Right ventricle myocardium inferior (tissue), 1 donor: ENCODE data around the gene XPR1. TPM values are rescaled to one million over a fixed set of nuclear protein-coding genes. Genes with fewer than 3 reads are reported as not detected.
"Not testable (repeated sequence)": the region's sequence is repeated elsewhere in the genome, so short reads cannot be mapped to it uniquely, and the experiment has no call there.

Source experiments
- ATAC-seq: fragments of 200-7000 bp; cut with Tn5 transposase; one replicate; pipeline ENCODE4 v1.9.1; 2020; ENCODE audit warnings: mild to moderate bottlenecking, moderate library complexity
- DNase-seq: peaks from one replicate; pipeline ENCODE4 v3.0.0; 2021; ENCODE audit errors: missing footprints
- intact Hi-C: fragments of 100-400 bp; cut with DNase I; formaldehyde crosslinking; loops from one replicate; pipeline ENCODE4 v1.11.0; 2022
- total RNA-seq: library from RNA; stranded (reverse); fragmentation: NEBNext Ultra II Directional; extraction: Animal tissue kit (Norgen Biotek cat#: 25700); gene quantifications from one replicate; pipeline ENCODE4 v1.2.1, GENCODE V29; 2021
- donor health status: DM: no; HTN: yes; CAD: no; lungs with severe emphysema.

XPR1 gene
- total RNA-seq, 1 donor from 2014 or later, result 35.8 TPM

DNA sequence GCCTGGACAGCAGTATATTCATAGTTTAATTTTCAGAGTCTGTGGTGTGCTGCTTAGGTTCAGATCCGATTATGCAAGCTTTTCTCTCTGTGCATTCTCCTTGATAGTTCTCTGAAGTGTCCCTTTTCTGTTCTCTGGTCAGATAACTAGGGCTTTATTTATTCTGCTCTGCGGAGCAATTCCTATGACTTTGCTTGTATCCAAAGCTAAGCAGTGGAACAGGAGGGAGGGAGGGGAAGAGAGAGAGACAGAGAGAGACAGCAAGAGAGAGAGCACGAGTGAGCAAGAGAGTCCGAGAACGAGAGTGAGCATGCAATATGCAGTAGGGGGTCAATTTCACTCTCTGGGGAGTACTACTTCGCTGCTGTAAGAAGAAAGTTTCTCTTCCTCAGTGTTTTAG, 113.3 kb downstream of the XPR1 start:
- intact Hi-C loops, result no loop called here
- ATAC-seq (peak; percentile 44), DNase-seq (no peak)

DNA sequence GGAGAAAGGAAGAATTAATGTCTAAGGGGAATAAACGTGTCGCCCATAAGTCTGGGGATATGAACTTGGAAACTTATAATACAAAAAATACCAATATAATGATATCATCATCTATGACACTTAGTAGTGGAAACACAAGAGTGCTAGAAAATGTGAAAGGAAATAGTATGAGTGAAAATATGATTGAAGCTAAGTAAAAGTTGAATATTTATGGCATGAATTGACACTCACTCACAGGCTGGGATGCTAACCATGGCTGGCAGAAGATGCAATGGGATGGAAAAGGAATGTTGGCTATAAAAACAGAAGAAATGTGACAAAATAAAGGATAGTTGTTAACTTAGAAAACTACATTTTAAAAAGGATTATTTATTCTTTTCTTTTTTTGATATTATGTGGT, 120.1 kb downstream of the XPR1 start:
- DNase-seq, result no peak
- no peak for ATAC-seq
- intact Hi-C loops, result no loop called here

DNA sequence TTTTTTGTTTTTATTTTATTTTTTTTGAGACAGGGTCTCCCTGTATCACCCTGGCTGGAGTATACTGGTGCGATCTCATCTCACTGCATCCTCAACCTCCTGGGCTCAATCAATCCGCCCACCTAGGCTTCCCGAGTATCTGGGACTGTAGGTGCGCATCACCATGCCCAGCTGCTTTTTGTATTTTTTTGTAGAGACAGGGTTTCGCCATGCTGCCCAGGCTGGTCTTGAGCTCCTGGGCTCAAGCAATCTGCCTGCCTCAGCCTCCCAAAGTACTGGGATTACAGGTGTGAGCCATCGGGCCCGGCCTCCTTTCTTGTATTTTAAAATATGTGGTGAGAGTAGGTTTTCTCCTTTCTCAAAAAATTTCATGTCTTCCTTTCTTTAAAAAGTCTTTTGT, 122.6 kb downstream of the XPR1 start:
- no peak for DNase-seq
- intact Hi-C loops, result no loop called here
- ATAC-seq, result no peak

DNA sequence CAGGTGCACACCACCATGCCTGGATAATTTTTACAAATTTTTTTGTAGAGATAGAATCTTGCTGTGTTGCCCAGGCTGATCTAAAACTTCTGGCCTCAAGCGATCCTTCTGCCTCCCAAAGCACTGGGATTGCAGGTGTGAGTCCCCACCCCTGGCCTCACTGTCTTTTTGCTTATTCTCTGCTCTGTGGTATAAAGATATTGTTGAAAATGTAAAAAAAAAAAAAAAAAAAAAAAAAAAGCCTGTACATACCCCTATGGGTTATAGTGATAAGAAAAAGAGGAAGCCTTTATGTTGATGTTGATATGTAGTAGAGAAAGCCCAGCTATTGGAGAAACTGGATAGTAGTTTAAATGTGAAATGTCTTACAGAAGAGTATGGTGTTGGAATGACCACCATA, 125.8 kb downstream of the XPR1 start:
- ATAC-seq, result no peak
- intact Hi-C loops, result no loop called here

GRCh38 chr1:180762796-180763195, 131.0 kb downstream of the XPR1 start:
- ATAC-seq (no peak), DNase-seq (no peak)
- intact Hi-C loops, result no loop called here

More for the DNA sequence above, 125.8 kb downstream of the XPR1 start:
- no peak for DNase-seq

DNA sequence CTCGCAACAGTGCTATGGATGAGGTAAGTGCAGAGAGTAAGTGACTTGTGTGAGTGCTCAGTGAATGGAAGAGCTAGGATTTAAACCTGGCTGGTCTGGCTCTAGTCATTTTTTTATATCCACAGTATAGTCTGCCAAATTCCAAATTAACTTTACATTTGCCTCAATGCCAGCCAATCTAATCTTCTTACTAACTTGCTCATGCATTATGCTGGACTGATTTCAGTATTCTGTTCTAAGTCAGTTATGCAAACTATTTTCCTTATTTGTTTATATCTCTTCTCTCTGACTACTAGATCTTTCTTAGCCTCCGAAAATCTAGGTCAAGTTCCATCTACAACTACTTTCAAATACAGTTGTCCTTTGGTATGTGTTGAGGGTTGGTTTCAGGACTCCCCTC, 133.3 kb downstream of the XPR1 start:
- ATAC-seq, result no peak
- no peak for DNase-seq
- intact Hi-C loops, result no loop called here

- DNase-seq (no peak), ATAC-seq (no peak)
- intact Hi-C loops, result no loop called here
Observed at GRCh38 chr1:180769889-180770288, 138.1 kb downstream of the XPR1 start.

DNA sequence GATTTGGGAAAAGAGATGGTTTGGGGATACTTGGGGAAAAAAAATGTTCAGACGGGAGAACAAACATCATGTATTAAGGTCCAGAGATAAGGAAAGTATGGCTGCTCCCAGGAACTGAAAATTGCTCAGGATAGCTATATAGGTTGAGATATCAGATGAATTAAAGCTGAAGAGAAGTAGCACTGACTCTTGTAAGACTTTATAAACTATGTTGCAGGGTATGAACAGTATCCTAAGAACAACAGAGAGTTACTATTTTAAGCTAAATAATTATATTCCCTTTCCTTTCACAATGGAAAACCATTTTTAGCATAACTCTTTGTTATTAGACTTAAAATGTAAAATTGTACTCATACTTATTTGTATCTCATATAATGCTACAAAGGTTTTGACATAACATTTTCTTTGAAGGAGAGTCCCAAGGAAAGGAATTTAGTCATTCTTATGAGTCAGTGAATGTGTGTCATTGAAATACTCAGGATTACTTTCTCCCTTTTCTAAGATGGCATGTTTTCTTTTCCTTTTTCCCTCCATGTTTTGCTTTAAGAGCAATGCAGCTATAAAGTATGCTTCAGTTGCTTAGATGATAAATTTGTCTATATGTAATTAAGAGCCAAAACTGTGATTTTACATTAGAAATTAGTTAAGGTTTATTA, 141.5 kb downstream of the XPR1 start:
- intact Hi-C loops, result no loop called here
- ATAC-seq (no peak), DNase-seq (no peak)

DNA sequence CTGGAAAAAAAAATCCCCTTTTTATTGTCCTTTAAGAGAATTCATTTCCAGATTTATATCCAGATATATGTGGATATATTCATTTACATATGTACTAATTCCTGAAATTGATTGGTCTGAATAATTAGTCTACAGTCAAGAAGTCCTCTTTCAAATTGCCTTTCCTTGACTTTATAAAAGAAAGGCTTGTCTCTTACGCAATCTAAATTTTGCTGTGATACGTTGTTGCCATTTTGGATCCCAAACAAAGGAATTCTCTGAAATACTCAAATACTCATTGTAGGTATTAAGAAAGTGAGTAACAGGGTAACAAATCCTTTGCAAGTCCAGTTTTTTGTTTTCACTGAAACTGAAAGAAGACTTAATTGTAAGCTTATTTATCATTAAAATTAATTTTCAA, 144.0 kb downstream of the XPR1 start:
- ATAC-seq, result no peak
- intact Hi-C loops, result no loop called here
- no peak for DNase-seq

GRCh38 chr1:180777072-180777689, 145.4 kb downstream of the XPR1 start:
- ATAC-seq (no peak), DNase-seq (no peak)
- intact Hi-C loops, result no loop called here

- no peak for ATAC-seq
- DNase-seq, result no peak
Observed at GRCh38 chr1:180778782-180779398, 147.1 kb downstream of the XPR1 start.

DNA sequence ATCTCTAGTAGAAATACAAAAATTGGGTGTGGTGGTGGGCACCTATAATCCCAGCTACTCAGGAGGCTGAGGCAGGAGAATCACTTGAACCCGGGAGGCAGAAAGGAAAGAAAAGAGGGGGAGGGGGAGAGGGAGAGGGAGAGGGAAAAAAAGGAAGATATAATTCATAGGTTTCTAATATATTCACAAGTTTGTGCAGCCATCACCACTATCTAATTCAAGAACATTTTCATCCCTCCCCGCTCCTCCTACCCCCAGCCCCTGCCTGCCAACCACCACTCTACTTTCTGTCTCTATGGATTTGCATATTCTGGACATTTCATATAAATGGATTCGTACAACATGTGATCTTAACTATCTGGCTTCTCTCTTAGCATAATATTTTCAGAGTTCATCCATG, 147.8 kb downstream of the XPR1 start:
- intact Hi-C loops, result no loop called here
- ATAC-seq (no peak), DNase-seq (no peak)

More at GRCh38 chr1:180778782-180779398, 147.1 kb downstream of the XPR1 start:
- intact Hi-C loops, result no loop called here

GRCh38 chr1:180781718-180782117, 149.9 kb downstream of the XPR1 start:
- DNase-seq (no peak), ATAC-seq (no peak)
- intact Hi-C loops, result no loop called here

GRCh38 chr1:180785291-180785690, 153.5 kb downstream of the XPR1 start:
- DNase-seq, result no peak
- intact Hi-C loops, result no loop called here
- ATAC-seq, result no peak

DNA sequence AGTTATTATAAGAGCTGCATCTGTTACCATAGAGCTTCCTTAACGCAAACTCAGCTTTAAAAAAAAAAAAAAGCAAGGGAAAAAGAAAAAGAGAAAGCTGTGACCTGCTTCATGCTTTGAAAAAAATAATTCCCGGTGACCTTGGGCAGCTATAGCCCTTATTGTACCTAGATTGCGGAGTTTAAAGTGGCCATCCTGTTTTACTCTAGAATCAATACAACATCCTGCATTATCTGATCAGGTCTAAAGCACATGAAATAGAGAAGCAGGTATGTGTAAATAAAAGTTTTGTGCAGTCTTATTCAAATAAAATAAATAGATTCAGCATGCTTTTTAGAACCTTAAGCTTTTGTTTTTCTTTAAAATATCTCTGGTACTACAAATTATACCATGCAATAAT, 154.1 kb downstream of the XPR1 start:
- ATAC-seq (no peak), DNase-seq (no peak)
- intact Hi-C loops, result no loop called here

DNA sequence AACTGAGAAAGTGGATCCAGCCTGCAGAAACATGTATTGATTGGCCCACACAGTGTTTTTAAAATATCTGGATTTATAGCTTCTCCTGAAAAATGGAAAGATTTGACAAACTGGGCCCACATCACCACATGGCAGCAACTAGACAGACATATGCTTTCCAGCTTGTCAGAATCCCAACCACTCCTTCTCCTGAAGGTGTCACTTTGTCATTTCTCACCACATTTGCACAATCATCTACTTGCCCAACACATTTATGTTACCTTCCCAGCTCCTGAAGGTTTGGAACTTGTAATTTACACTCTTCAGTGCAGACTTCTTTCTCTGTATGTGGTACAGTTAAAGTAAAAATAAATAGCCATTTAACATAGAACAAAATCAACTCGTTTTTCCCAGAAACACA, 154.8 kb downstream of the XPR1 start:
- no peak for DNase-seq
- no peak for ATAC-seq
- intact Hi-C loops, result no loop called here

- intact Hi-C loops, result no loop called here
- ATAC-seq (no peak), DNase-seq (no peak)
Observed at GRCh38 chr1:180787628-180788307, 155.9 kb downstream of the XPR1 start.

- intact Hi-C loops, result no loop called here
- ATAC-seq (no peak), DNase-seq (no peak)
Observed at GRCh38 chr1:180789460-180789859, 157.6 kb downstream of the XPR1 start.

DNA sequence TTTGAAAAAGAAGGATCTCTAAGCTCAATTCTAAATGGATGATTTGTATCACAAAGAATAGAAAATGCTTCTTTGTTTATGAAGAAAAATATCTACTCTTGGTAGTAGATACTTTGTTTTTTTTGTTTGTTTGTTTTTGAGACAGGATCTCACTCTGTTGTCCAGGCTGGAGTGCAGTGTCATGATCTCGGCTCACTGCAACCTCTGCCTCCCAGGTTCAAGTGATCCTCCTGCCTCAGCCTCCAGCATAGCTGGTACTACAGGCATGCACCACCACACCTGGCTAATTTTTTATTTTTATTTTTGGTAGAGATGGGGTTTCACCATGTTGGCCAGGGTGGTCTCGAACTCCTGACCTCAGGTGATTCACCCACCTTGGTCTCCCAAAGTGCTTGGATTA, 159.3 kb downstream of the XPR1 start:
- ATAC-seq, DNase-seq, intact Hi-C loops: not testable (repeated sequence)

DNA sequence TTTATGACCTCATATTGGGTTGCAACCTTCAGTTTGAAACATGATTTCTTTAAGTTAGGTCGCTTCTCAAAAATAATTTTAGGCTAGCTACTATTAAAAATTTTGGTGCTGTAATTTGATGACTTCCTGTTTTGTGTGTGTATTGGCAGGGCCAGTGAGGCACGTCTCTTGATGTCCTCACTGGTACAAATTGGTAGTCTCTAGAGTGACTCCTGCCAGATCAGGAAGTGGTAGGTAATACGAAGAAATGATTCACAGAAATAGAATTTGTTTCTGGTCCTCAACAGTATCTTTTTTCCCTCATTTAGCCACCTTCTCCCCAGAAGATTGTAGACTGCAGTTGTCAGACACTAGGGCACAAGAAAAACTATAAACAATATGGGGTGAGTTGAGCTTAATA, 160.0 kb downstream of the XPR1 start:
- DNase-seq (no peak), ATAC-seq (no peak)
- intact Hi-C loops, result no loop called here
